Ishikawa (cell line): ENCODE measurements around the gene MYO1B.

ENCODE experiments used
- CEBPB ChIP-seq: IDR thresholded peaks from 2 replicates; pipeline ENCODE4 v1.6.1; 2012
- EP300 ChIP-seq: IDR thresholded peaks from 2 replicates; pipeline ENCODE4 v1.6.1; 2012; ENCODE audit warnings: borderline replicate concordance
- FOXM1 ChIP-seq: IDR thresholded peaks from 2 replicates; pipeline ENCODE4 v1.6.1; 2012; ENCODE audit warnings: low read depth, borderline replicate concordance

- no peak for TF ChIP-seq EP300
- TF ChIP-seq CEBPB, result no peak
- no peak for TF ChIP-seq FOXM1
Measured at GRCh38 chr2:191315365-191315752, 70.2 kb downstream of the MYO1B start.
